Non-pigmented ciliary epithelial cell (primary cell): Measurements from ENCODE around the gene ALKBH6.
"Not testable (repeated sequence)": the region's sequence is repeated elsewhere in the genome, so short reads cannot be mapped to it uniquely, and the experiment has no call there.

Source experiments
- DNase-seq: peaks from one replicate; pipeline ENCODE4 v3.0.0-alpha.2; 2010; ENCODE audit warnings: low read depth

ALKBH6 gene

GRCh38 chr19:35992907-35993765, 20.9 kb downstream of the ALKBH6 start:
- DNase-seq = no peak

- DNase-seq = no peak
These were observed 22.1 kb downstream of the ALKBH6 start for GRCh38 chr19:35991731-35992450.

DNA sequence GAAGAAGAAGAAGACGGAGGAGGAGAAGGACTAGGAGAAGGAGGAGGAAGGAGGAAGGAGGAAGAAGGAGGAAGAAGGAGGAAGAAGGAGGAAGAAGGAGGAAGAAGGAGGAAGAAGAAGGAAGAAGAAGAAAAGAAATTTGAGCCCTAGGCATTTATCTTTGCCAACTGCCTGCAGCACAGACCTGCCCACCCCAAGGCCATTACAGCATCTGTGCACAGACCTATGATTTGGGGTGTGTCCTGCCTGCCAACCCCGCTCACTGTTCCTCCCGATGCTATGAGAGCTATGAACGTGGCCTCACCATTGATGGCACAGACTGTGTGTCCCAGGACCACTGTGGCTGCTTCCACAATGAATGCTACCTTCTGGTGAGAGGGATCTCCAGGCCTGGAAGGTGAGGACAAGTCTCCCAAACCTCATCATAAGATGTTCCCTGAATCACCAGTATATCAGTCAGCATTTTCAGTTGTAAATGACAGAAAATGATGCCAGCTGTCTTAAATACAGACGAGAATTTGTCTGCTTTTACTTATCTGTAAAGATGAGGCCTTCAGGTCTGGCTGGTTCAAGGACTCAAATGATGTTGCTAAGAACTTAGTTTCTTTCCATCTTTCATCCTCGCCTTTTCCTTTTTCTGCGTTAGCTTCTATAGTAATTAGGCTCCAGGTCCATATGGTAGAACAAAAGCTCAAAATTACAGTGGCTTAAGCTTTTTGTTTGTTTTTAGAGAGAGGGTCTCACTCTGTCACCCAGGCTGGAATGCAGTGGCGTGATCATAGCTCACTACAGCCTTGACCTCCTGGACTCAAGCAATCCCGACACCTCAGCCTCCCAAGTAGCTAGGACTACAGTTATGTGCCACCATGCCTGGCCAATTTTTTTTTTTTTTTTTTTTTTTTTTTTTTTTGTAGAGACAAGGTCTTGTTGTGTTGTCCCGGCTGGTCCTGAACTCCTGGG, 23.0 kb downstream of the ALKBH6 start:
- no peak for DNase-seq

DNA sequence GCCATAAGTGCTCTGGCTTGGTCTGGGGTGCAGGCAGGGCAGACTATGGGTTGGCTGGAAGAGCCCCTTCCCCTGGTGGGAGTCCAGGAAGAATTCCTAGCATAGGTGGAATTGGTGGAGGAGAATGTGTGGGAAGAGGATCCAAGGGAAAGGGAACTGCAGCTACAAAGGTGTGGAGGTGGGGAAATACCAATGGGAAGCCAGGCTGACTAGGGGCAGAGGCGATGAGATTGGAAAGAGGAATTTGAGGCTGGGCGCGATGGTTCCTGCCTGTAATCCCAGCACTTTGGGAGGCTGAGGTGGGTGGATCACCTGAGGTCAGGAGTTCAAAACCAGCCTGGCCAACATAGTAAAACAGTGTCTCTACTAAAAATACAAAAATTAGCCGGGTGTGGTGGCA, 23.9 kb downstream of the ALKBH6 start:
- no peak for DNase-seq

DNA sequence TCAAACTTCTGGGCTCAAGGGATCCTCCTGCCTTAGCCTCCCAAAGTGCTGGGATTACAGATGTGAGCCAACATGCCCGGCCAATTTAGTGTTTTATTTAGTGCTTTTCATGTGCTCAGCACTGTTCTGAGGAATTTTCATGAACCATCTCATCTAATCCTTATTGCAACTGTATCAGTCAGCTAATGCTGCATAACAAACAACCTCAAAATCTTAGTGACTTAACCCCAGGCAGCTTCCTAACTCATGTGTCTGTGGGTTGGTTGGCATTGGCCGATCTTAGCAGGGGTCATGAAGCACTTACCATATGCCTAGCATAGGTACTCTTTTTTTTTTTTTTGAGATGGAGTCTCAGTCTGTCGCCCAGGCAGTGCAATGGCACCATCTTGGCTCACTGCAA, 25.2 kb downstream of the ALKBH6 start:
- DNase-seq = no peak

- DNase-seq = no peak
These were observed 26.5 kb downstream of the ALKBH6 start for GRCh38 chr19:35987571-35987896.

DNA sequence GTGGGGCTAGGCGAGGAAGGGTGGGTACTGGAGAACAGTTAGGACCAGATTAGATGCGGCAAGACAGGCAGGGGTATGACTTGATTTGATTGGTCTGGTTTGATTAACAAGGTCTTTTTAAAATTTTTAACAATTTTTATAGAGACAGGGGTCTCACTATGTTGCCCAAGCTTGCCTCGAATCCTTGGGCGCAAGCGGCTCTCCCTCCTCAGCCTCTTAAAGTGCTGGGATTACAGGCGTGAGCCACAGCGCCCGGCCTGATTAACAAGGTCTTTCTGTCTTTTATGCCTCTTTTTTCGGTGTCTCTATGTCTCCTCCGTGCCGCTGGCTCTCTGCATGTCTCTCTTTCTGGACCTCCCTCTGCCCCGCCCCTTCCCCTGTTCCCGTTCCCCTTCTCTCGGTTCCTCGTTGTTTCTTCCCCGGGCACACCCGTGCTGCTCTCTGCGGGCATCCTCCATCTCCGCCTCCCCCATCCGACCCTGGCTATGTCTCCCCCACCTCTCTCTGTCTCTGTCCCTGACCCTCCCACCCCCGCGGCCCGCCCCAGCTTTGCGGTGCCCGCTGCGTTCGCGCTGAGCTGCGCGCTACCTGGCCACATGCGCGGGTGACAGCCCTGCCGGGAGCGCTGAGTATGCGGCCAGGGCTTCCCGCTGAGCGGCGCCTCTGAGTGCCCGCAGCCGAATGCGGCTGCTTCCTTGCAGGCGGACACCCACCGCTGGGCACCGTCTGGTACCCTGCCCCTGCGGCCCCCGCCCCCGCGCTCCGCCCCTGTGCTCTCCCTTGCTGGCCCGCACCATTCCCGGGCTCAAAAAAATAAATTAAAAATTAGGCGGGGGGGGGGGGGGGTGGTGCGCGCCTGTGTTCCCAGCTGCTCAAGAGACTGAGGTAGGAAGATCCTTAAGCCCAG, 27.1 kb downstream of the ALKBH6 start:
- DNase-seq = no peak

DNA sequence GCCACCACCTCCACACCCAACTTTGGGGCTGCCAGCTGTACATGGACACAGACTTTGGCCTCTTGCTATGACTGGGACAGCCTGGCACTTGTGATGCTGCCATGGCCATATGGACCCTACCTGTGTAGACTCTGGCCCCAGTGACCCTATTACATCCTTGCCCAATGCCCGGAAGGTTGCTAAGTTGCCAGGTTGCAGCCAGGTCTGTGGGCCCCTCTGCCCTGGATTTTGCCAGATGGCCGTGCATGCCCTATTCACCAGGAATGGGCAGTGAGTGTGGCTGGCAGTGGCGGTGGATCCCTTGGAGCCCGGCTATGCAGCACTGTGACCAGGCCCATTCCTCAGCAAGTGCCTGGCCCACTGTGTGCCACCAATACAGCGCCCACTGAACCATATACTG, 27.9 kb downstream of the ALKBH6 start:
- no peak for DNase-seq

GRCh38 chr19:35983177-35983576, 30.8 kb downstream of the ALKBH6 start:
- DNase-seq = no peak

GRCh38 chr19:35980997-35981396, 33.0 kb downstream of the ALKBH6 start:
- DNase-seq = not testable (repeated sequence)

GRCh38 chr19:35978832-35979365, 35.1 kb downstream of the ALKBH6 start:
- no peak for DNase-seq

- no peak for DNase-seq
These were observed 35.7 kb downstream of the ALKBH6 start for GRCh38 chr19:35978271-35978670.

- no peak for DNase-seq
These were observed 36.4 kb downstream of the ALKBH6 start for GRCh38 chr19:35977446-35978222.

DNA sequence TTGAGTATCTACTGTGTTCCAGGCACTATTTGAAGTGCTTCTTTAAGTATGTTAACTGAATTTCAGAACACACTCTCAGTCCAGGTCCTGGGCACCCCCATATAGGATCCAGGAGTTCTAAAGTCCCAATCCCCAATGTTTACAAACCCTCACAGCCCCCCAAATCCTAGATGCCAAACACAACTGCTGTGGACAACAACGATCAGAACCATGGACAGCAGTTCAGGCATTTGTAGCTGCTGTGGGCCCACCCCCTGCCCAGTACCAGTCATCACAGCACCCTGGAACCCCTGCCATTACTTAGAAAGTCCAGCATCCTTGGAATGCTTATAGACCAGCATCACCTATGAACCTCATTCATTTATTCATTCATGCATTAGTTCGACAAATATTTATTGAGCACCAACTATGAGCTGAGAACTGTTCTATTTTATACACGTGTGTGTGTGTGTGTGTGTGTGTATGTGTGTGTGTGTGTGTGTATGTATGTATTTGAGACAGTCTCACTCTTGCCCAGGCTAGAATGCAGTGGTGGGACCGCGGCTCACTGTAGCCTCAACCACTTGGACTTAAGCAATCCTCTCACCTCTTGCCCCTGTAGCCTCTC, 38.3 kb downstream of the ALKBH6 start:
- DNase-seq = no peak

- no peak for DNase-seq
These were observed 40.5 kb downstream of the ALKBH6 start for GRCh38 chr19:35973487-35973886.

GRCh38 chr19:35966771-35967170, 47.2 kb downstream of the ALKBH6 start:
- DNase-seq = no peak

DNA sequence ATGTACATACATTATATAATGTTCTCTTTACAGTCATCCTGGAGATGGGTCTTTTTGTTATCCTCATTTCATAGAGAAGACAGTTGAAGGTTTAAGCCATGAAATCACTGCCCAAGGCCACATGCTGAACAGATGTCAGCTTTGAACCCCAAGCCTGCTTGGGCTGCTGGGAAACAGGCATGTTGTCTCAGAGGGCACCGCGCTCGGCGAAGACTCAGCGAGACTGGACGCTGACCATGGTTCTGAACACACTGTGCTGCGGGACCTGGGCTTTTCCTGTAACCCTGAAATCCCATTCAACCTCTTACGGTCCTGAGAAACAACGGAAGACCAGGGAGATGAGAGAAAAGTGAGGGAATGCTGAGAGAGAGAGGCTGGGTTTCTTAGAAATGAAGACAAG, 50.5 kb downstream of the ALKBH6 start:
- peak; percentile 14 for DNase-seq

DNA sequence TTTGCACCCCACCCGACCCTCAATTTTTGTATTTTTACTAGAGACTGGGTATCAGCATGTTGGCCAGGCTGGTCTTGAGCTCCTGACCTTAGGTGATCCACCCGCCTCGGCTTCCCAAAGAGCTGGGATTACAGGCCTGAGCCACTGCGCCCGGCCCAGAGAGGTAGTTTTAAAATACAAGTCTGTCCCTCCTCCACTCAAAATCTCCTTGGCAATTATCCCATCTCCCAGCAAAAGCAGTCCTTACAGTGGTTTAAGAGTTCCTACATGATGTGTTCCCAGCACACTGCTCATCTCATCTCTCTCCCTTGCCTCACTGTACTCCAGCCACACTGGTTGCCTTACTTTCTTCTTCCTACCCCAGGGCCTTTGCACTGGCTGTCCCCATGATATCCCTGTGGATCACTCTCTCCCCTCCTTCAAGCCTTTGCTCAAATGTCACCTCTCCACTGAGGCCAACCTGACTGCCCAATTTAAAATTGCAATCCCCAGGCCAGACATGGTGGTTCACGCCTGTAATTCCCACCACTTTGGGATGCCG, 53.5 kb downstream of the ALKBH6 start:
- no peak for DNase-seq

- no peak for DNase-seq
These were observed 54.1 kb downstream of the ALKBH6 start for GRCh38 chr19:35959968-35960320.
